Fibroblast of mammary gland (primary cell): Measurements from ENCODE around the gene FOXL1.

Experiments used
- DNase-seq: peaks from one replicate; pipeline ENCODE4 v3.0.0-alpha.2; 2010; ENCODE audit warnings: low read depth
- H3K4me3 ChIP-seq: 2 replicates; pipeline ENCODE4 v1.5.1; 2011; ENCODE audit warnings: low read depth, mild to moderate bottlenecking, low read length, moderate library complexity; ENCODE audit not compliant: control insufficient read depth
- CTCF ChIP-seq: conservative IDR thresholded peaks from 2 replicates; pipeline ENCODE4 v1.5.1; 2011; ENCODE audit warnings: low read depth, low read length, inconsistent platforms; ENCODE audit not compliant: control insufficient read depth, insufficient read depth

Gene FOXL1

GRCh38 chr16:86540894-86541293, 37.5 kb upstream of the FOXL1 start:
- TF ChIP-seq CTCF: no peak
- DNase-seq: no peak
- H3K4me3 ChIP-seq: no peak overlapping the region

- TF ChIP-seq CTCF: no peak
- DNase-seq: no peak
- H3K4me3 ChIP-seq: no peak overlapping the region
These were observed 36.8 kb upstream of the FOXL1 start for GRCh38 chr16:86541560-86541959.

- no peak for TF ChIP-seq CTCF
- no peak for DNase-seq
- no peak overlapping the region for H3K4me3 ChIP-seq
These were observed 35.3 kb upstream of the FOXL1 start for GRCh38 chr16:86542756-86543750.

GRCh38 chr16:86545481-86545880, 32.9 kb upstream of the FOXL1 start:
- H3K4me3 ChIP-seq: no peak overlapping the region
- no peak for DNase-seq
- TF ChIP-seq CTCF: no peak

GRCh38 chr16:86545954-86546637, 32.3 kb upstream of the FOXL1 start:
- H3K4me3 ChIP-seq: no peak overlapping the region
- DNase-seq: no peak
- TF ChIP-seq CTCF: no peak

- DNase-seq: no peak
- no peak overlapping the region for H3K4me3 ChIP-seq
- TF ChIP-seq CTCF: no peak
These were observed 31.7 kb upstream of the FOXL1 start for GRCh38 chr16:86546638-86547013.
